Measurements from ENCODE around the gene CADPS.

DNA sequence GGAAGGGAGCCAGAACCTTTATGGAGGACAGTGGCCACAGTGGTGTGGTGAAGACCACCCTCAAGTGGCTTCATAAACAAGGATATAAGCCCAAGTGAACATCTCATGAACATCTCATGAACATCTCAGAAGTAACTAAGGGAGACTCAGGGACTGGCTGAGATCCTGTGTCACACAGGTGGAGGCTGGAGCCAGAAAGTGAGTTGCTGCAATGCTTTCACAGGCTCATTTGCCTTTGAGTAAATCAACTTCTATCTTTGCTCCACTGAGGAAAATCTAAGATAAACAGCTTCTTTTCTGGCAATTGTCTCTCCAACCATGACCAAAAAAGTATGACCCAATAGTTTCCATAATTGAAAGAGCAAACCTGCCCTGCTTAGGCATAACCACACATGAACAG is 152.9 kb downstream of the CADPS start:
- TF ChIP-seq, protein P1, sequence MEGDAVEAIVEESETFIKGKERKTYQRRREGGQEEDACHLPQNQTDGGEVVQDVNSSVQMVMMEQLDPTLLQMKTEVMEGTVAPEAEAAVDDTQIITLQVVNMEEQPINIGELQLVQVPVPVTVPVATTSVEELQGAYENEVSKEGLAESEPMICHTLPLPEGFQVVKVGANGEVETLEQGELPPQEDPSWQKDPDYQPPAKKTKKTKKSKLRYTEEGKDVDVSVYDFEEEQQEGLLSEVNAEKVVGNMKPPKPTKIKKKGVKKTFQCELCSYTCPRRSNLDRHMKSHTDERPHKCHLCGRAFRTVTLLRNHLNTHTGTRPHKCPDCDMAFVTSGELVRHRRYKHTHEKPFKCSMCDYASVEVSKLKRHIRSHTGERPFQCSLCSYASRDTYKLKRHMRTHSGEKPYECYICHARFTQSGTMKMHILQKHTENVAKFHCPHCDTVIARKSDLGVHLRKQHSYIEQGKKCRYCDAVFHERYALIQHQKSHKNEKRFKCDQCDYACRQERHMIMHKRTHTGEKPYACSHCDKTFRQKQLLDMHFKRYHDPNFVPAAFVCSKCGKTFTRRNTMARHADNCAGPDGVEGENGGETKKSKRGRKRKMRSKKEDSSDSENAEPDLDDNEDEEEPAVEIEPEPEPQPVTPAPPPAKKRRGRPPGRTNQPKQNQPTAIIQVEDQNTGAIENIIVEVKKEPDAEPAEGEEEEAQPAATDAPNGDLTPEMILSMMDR (IDR thresholded peaks at IDR 0.05), result no peak
- TF ChIP-seq, protein P2, sequence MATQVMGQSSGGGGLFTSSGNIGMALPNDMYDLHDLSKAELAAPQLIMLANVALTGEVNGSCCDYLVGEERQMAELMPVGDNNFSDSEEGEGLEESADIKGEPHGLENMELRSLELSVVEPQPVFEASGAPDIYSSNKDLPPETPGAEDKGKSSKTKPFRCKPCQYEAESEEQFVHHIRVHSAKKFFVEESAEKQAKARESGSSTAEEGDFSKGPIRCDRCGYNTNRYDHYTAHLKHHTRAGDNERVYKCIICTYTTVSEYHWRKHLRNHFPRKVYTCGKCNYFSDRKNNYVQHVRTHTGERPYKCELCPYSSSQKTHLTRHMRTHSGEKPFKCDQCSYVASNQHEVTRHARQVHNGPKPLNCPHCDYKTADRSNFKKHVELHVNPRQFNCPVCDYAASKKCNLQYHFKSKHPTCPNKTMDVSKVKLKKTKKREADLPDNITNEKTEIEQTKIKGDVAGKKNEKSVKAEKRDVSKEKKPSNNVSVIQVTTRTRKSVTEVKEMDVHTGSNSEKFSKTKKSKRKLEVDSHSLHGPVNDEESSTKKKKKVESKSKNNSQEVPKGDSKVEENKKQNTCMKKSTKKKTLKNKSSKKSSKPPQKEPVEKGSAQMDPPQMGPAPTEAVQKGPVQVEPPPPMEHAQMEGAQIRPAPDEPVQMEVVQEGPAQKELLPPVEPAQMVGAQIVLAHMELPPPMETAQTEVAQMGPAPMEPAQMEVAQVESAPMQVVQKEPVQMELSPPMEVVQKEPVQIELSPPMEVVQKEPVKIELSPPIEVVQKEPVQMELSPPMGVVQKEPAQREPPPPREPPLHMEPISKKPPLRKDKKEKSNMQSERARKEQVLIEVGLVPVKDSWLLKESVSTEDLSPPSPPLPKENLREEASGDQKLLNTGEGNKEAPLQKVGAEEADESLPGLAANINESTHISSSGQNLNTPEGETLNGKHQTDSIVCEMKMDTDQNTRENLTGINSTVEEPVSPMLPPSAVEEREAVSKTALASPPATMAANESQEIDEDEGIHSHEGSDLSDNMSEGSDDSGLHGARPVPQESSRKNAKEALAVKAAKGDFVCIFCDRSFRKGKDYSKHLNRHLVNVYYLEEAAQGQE (IDR thresholded peaks at IDR 0.05; ENCODE audit: insufficient read depth in 1 of 2, low read depth in 2 of 2, low read length in 1 of 2), result no peak
